ENCODE results near the gene ZMYND19. TPM values are rescaled to one million over a fixed set of nuclear protein-coding genes. Genes with fewer than 3 reads are reported as not detected.
A peak's percentile ranks its signal among the peaks of the same experiment; 100 is the strongest.

Gene ZMYND19
- 10 to 100 TPM; 26.1 to 40.5 (median 38.1) TPM for total RNA-seq

- peak within 1 kb of the TSS; percentile 58 for H3K4me3 ChIP-seq (ENCODE audit: low read depth, poor library complexity, severe bottlenecking)
- intact Hi-C loops (cut with DNase I; ENCODE audit: low total_unique reads) = no loop called here
- TF ChIP-seq CTCF (IDR thresholded peaks at IDR 0.05) (no peak), POLR2A (IDR thresholded peaks at IDR 0.05) (no peak)
- 1% methylated on average over 29 to 76 of the region's 113 CpGs for WGBS, 2 donors
- peak; percentile 78 to 95 for DNase-seq (ENCODE audit: low spot score in 2 of 2)
Measured at GRCh38 chr9:137590469-137591383, at the start of gene ZMYND19. TSS of gene ZMYND19 (minus strand) at chr9:137590512. CDS start at chr9:137590263, 249 bp downstream.

- TF ChIP-seq POLR2A (IDR thresholded peaks at IDR 0.05) (no peak), CTCF (IDR thresholded peaks at IDR 0.05) (no peak)
- 78 to 81% methylated on average over 12 of the region's 12 CpGs for whole genome bisulfite sequencing, 2 donors
- no peak for DNase-seq (ENCODE audit: low spot score in 2 of 2)
- no peak overlapping the region for H3K4me3 ChIP-seq (ENCODE audit: low read depth, poor library complexity, severe bottlenecking)
- intact Hi-C loops (cut with DNase I; ENCODE audit: low total_unique reads) = no loop called here
Measured at GRCh38 chr9:137639303-137640051, 49.2 kb upstream of the ZMYND19 start.

- TF ChIP-seq CTCF (IDR thresholded peaks at IDR 0.05) (no peak), POLR2A (IDR thresholded peaks at IDR 0.05) (no peak)
- DNase-seq (ENCODE audit: low spot score in 2 of 2) = no peak
- no peak overlapping the region for H3K4me3 ChIP-seq (ENCODE audit: low read depth, poor library complexity, severe bottlenecking)
- intact Hi-C loops (cut with DNase I; ENCODE audit: low total_unique reads) = no loop called here
- WGBS, 2 donors = 93 to 94% methylated on average over 6 of the region's 6 CpGs
Measured at GRCh38 chr9:137638680-137639079, 48.4 kb upstream of the ZMYND19 start.

- intact Hi-C loops (cut with DNase I; ENCODE audit: low total_unique reads) = no loop called here
- TF ChIP-seq POLR2A (IDR thresholded peaks at IDR 0.05) (no peak), CTCF (IDR thresholded peaks at IDR 0.05) (no peak)
- 78 to 80% methylated on average over 5 of the region's 5 CpGs for WGBS, 2 donors
- DNase-seq (ENCODE audit: low spot score in 2 of 2) = no peak
- H3K4me3 ChIP-seq (ENCODE audit: low read depth, poor library complexity, severe bottlenecking) = no peak overlapping the region
Measured at GRCh38 chr9:137634016-137634415, 43.7 kb upstream of the ZMYND19 start.

GRCh38 chr9:137632230-137633161, 42.2 kb upstream of the ZMYND19 start:
- intact Hi-C loops (cut with DNase I; ENCODE audit: low total_unique reads) = no loop called here
- no peak for DNase-seq (ENCODE audit: low spot score in 2 of 2)
- no peak for TF ChIP-seq CTCF (IDR thresholded peaks at IDR 0.05)
- TF ChIP-seq POLR2A (IDR thresholded peaks at IDR 0.05) = no peak
- H3K4me3 ChIP-seq (ENCODE audit: low read depth, poor library complexity, severe bottlenecking) = no peak overlapping the region
- 71 to 76% methylated on average over 23 of the region's 23 CpGs for WGBS, 2 donors
